ENCODE results near the gene PPP1R15B.
A peak's percentile ranks its signal among the peaks of the same experiment; 100 is the strongest.

The PPP1R15B gene

GRCh38 chr1:204448344-204448964 lies 36.8 kb upstream of the PPP1R15B start:
- no peak for TF ChIP-seq CTCF (IDR thresholded peaks at IDR 0.05; ENCODE audit: extremely low read depth, missing control alignments)
- DNase-seq (ENCODE audit: low spot score), result no peak

- TF ChIP-seq CTCF (IDR thresholded peaks at IDR 0.05; ENCODE audit: extremely low read depth, missing control alignments), result no peak
These were observed 36.1 kb upstream of the PPP1R15B start for GRCh38 chr1:204447736-204448135.

GRCh38 chr1:204447190-204447589 lies 35.6 kb upstream of the PPP1R15B start:
- no peak for DNase-seq (ENCODE audit: low spot score)
- no peak for TF ChIP-seq CTCF (IDR thresholded peaks at IDR 0.05; ENCODE audit: extremely low read depth, missing control alignments)

More at GRCh38 chr1:204447736-204448135, 36.1 kb upstream of the PPP1R15B start:
- DNase-seq (ENCODE audit: low spot score), result no peak

- DNase-seq (ENCODE audit: low spot score), result peak; percentile 81
- TF ChIP-seq CTCF (IDR thresholded peaks at IDR 0.05; ENCODE audit: extremely low read depth, missing control alignments), result peak; percentile 68
These were observed 34.9 kb upstream of the PPP1R15B start for GRCh38 chr1:204446413-204447111.

- DNase-seq (ENCODE audit: low spot score), result peak; percentile 53
- TF ChIP-seq CTCF (IDR thresholded peaks at IDR 0.05; ENCODE audit: extremely low read depth, missing control alignments), result peak; percentile 17
These were observed 34.3 kb upstream of the PPP1R15B start for GRCh38 chr1:204445860-204446412.

GRCh38 chr1:204443871-204444581 lies 32.4 kb upstream of the PPP1R15B start:
- no peak for TF ChIP-seq CTCF (IDR thresholded peaks at IDR 0.05; ENCODE audit: extremely low read depth, missing control alignments)

GRCh38 chr1:204443260-204443619 lies 31.6 kb upstream of the PPP1R15B start:
- DNase-seq (ENCODE audit: low spot score), result no peak
- no peak for TF ChIP-seq CTCF (IDR thresholded peaks at IDR 0.05; ENCODE audit: extremely low read depth, missing control alignments)

More at GRCh38 chr1:204443871-204444581, 32.4 kb upstream of the PPP1R15B start:
- no peak for DNase-seq (ENCODE audit: low spot score)
